AG04449 (cell line): ENCODE data around the gene IFITM10.
A peak's percentile ranks its signal among the peaks of the same experiment; 100 is the strongest.

Experiments
- CTCF ChIA-PET: fragments of 350-600 bp; formaldehyde crosslinking; extraction: SDS; loops from one replicate; lab custom pipeline; 2021; ENCODE audit warnings: antibody characterized with exemption; lab: Yijun Ruan, JAX
- POLR2A ChIA-PET: fragments of 400-600, 350-600 bp; formaldehyde crosslinking; extraction: SDS; loops from one replicate; lab custom pipeline; 2020; ENCODE audit warnings: antibody characterized with exemption, inconsistent platforms; lab: Yijun Ruan, JAX
- DNase-seq: peaks from one replicate; pipeline ENCODE4 v3.0.0-alpha.2; 2010; ENCODE audit warnings: low read depth, low spot score
- H3K4me3 ChIP-seq: 2 replicates; pipeline ENCODE4 v1.5.1; 2011; ENCODE audit warnings: low read depth, mild to moderate bottlenecking, control low read depth, low read length
- TF ChIP-seq, protein P1 (sequence below): IDR thresholded peaks from one replicate; pipeline ENCODE4 v1.5.1; 2011; ENCODE audit warnings: mild to moderate bottlenecking, moderate library complexity, low read length, control low read depth, inconsistent platforms; ENCODE audit not compliant: insufficient read depth; ENCODE audit errors: missing control alignments

IFITM10 gene

DNA sequence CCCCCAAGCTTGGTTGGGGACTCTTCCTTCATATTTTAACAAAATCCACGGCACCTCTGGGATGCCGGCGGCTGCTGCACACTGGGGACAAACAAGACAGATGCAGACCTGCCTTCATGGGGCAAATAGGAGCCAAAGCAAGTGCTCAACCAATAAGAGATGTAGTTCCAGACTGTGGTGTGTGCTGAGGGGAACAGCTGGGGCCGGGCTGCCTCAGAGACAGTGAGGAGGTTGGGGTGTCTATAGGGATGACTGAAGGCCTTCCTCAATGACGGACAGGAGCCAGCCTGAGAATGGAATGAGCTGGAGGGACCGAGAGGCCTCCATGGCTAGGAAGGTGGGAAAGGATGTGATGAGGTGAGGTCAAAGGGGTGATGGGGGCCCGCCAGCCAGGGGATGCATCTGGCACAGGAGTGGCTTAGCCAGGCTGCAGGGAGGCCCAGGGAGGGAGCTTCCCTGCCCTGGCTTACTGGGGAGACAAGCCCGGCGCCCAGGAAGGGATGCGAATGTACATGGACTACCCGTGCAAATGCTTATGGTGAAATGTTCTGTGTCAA lies 23.7 kb upstream of the IFITM10 start:
- TF ChIP-seq, protein P1, sequence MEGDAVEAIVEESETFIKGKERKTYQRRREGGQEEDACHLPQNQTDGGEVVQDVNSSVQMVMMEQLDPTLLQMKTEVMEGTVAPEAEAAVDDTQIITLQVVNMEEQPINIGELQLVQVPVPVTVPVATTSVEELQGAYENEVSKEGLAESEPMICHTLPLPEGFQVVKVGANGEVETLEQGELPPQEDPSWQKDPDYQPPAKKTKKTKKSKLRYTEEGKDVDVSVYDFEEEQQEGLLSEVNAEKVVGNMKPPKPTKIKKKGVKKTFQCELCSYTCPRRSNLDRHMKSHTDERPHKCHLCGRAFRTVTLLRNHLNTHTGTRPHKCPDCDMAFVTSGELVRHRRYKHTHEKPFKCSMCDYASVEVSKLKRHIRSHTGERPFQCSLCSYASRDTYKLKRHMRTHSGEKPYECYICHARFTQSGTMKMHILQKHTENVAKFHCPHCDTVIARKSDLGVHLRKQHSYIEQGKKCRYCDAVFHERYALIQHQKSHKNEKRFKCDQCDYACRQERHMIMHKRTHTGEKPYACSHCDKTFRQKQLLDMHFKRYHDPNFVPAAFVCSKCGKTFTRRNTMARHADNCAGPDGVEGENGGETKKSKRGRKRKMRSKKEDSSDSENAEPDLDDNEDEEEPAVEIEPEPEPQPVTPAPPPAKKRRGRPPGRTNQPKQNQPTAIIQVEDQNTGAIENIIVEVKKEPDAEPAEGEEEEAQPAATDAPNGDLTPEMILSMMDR, result no peak
- no peak for DNase-seq
- ChIA-PET CTCF (interaction anchor here (1.4 to 2.2 kb wide), 5 partner anchors 9 to 81 kb away, joined by 4 to 15 read pairs (median 5); no protein-coding TSS in a partner anchor), POLR2A (no interaction called here)
- H3K4me3 ChIP-seq, result no peak overlapping the region

DNA sequence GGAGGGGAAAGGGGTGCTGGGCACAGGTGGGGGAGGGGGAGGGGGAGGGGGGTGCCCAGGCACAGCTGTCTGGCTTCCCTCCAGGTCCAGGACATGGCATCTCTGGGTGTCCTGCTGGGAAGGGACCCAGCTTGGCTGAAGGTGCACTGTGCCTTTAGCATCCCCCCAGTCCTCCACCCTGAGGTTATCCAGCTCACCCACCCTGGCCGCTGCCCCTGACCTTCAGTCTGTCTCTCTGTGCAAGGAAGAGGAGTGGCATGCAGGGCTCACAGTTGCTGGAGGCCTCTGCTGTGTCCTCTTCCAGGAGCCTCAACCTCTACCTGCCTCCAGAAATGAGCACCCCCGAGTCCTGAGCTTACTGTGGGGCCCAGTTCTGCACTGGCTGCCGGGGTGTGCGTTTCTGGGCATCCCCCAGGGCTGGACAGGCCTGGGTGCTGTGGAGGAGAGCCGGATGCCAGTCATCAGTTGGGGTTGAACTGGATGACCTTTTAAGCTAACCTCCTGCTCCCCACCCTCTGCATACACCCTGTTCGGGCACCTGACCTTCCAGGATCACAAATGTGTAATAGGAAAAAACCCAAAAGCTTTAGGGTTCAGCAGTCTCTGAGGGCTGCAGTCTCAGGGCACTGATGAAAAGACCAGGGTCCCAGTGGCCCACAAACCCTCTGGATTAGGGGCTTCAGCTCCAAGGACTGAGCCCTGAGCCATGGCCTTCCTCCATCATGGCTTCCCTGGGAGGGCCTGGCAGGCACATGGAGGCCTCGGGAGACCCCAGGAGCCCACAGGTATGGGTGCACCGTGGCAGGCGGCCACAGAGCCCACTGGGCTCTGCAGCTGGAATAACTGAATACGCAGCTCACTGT lies 23.0 kb upstream of the IFITM10 start:
- CTCF ChIA-PET, result interaction anchor here (0.9 to 2.2 kb wide), 6 partner anchors 9 to 178 kb away, joined by 3 to 15 read pairs (median 5); no protein-coding TSS in a partner anchor
- TF ChIP-seq, protein P1, result no peak
- H3K4me3 ChIP-seq, result no peak overlapping the region
- POLR2A ChIA-PET, result no interaction called here
- DNase-seq, result no peak

DNA sequence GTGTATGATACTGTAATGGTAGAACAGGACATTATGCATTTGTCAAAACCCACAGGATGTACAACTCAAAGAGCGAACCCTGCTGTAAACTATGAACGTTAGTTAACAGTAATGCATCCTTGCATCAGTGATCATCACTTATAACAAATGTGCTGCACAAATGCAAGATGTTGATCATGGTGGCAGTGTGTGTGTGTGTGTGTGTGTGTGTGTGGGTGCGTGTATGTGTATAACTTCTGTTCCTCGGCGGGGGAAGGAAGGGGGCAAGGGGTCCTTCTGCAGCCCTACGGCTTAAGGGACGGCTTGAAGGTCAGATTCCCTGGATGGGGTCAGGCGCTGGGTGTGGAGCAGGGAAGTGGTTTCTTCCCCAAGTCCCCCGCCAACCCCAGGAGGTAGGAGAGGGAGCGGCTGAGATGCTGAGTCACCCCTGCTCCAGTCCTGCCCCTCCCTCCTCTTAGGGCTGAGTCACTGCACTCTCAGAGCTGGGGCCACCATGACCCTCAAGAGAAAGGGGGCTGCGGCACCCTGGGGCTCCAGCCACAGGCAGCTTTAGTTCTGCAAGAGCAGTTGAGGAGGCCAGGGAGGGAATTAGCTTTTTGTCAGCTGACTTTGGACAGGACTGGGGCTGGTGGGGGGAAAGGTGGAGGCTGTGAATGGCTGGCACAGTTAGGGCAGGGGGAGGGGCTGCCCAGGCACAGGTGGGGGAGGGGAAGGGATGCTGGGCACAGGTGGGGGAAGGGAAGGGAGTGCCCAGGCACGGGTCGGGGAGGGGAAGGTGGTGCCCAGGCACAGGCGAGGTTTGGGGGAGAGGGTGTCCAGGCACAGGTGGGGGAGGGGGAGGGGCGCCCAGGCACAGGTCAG lies 22.1 kb upstream of the IFITM10 start:
- ChIA-PET POLR2A (no interaction called here), CTCF (interaction anchor here (0.6 to 2.2 kb wide), 8 partner anchors 60 to 230 kb away, joined by 3 to 15 read pairs (median 5); no protein-coding TSS in a partner anchor)
- TF ChIP-seq, protein P1, result no peak
- DNase-seq, result no peak
- peak overlapping the region; percentile 29 for H3K4me3 ChIP-seq

DNA sequence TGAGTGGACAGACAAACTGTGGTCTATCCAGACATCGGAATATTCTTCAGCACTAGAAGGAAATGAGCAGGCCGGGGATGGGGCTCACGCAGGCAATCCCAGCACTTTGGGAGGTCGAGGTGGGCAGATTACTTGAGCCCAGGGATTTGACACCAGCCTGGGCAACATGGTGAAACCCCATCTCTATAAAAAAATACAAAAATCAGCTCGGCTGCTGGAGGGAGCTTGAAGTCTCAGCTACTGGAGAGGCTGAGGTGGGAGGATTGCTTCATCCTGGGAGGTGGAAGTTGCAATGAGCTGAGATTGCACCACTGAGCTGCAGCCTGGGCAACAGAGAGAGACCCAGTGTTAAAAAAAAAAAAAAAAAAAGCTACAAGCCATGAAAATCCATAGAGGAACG lies 21.3 kb upstream of the IFITM10 start:
- TF ChIP-seq, protein P1, result no peak
- POLR2A ChIA-PET, result no interaction called here
- no peak overlapping the region for H3K4me3 ChIP-seq
- DNase-seq, result no peak
- CTCF ChIA-PET, result interaction anchor here (1.1 to 1.7 kb wide), 3 partner anchors 61 to 230 kb away, joined by 3 to 7 read pairs (median 5); no protein-coding TSS in a partner anchor

DNA sequence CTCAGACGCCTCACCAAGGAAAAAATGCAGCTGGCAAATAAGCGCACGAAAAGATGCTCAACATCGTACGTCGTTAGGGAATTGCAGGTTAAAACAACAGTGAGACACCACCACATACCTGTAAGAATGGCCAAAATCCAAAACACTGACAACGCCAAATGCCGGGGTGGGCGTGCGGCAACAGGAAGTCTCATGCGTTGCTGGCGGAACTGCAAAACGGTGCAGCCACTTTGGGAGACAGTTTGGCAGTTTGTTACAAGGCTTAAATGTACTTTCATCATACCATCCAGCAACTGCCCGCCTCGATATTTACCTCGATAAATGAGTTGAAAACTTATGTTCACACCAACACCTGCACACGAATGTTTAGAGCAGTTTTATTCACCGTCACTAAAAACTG lies 20.9 kb upstream of the IFITM10 start:
- POLR2A ChIA-PET, result no interaction called here
- CTCF ChIA-PET, result interaction anchor here (1.1 to 1.7 kb wide), 2 partner anchors 61 to 77 kb away, joined by 5 to 7 read pairs; no protein-coding TSS in a partner anchor
- TF ChIP-seq, protein P1, result no peak
- DNase-seq, result no peak
- no peak overlapping the region for H3K4me3 ChIP-seq
